Stimulated activated CD8-positive, alpha-beta memory T cell treated with anti-CD3 and anti-CD28 coated beads, Interleukin-4, amount 100 ng/mL, for 4 hours (primary cell): ENCODE measurements around the gene DOK4.
"Not testable (repeated sequence)": the region's sequence is repeated elsewhere in the genome, so short reads cannot be mapped to it uniquely, and the experiment has no call there.

Experiments
- DNase-seq, 2 donors: peaks; one replicate each; pipeline ENCODE4 v3.0.0-alpha.2; 2020; ENCODE audit warnings: low read depth in 2 of 2, low spot score in 1 of 2

Gene DOK4

DNA sequence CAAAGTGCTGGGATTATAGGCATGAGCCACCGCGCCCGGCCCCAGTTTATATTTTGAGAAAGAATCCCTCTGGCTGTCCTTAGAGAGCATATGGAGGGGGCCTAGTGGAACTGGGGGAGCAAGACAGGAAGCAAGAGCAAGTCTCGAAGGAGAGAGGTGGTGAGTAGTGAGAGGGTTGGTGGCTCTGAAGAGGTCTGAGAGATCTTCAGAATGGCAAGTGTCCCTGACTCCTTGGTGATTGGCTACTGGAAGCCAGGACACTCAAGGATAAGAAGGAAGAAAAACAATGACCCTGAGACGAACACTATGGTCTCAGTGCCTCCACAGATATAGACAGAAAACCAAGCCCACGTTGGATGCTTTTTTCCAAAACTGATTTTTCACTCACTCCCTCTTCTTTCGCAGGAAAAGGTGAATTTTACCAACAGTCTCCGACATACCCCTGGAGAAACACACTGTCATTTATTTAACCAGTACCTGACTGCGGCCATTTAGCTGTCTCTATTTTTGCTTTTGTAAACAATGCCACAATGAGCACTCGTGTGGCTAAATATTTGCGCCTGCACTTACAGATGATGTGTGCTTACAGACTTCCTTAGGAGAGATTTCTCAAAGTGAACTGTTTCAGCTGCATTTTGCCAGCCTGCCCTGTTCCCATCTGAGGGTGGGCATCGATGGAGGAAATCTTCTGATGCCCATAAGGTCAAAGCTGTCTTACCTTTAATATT, 15.9 kb upstream of the DOK4 start:
- DNase-seq: no peak

DNA sequence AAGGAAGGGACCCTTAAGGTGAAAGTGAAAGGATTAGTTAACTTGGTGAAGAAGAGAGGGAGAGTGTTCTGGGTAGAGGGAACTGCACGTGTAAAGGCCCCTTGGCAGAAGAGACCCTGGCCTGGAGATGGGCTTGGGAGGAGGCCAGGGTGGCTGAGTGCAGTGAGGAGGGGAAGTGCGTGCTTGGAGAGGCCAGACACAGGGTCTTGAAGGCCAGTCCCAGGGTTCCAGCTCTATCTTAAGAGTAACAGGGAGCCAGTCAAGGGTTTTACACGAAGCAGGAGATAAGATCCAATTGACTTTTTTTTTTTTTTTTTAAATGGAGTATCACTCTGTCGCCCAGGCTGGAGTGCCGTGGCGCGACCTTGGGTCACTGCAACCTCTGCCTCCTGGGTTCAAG, 15.2 kb upstream of the DOK4 start:
- DNase-seq: no peak

DNA sequence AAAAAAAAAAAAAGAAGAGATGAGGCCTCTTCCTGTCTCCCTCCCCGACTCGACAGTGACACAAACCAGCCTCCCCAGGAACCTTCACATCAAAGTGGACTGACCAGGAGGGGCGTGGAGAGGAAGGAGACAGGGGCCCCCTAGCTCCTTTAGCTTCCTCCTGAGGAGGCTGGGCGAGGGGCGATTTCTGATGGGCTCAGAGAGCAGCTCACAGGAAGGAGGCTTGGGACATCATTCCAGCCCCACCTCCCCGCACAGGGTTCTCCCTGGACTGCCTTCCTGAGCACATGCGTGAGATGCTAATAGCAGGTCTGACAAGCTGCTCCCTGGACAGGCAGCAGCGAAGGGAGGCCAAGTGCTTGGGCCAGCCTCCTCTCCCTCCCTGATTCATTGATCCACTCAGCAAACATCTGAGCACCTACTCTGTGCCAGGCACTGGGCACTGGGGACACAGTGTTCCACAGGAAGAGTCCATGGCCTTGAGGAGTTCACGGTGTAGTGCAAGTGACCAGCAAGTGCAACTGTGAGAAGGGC, 14.4 kb upstream of the DOK4 start:
- no peak for DNase-seq

DNA sequence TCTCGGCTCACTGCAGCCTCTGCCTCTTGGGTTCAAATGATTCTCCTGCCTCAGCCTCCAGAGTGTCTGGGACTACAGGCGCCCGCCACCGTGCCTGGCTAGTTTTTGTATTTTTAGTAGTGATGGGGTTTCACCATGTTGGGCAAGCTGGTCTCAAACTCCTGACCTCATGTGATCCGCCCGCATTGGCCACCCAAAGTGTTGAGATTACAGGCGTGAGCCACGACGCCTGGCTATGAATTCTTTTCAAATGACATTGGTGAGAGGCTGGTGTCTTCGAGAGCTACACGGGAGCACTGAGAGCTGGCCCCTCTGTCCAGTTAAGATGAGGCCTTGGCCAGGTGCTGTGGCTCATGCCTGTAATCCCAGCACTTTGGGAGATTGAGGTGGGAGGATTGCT, 13.6 kb upstream of the DOK4 start:
- not testable (repeated sequence) for DNase-seq

DNA sequence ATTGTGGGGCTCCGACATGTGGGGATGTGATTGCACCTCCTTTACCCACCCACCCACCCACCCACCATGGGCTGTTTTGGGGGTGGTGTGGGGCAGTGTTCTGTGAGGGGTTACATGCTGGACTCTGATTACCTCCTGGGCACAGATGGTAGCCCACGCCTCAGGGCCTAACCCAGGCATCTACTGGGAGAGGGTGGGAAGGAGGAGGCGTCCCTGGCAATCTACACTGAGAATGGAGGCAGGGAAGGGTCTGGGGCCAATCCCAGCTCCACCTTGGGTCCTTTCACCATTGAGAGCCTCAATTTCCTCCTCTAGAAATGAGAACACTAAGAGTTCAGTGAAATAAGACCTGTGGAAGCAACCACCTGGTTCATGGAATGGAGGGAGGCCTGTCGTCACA, 11.7 kb upstream of the DOK4 start:
- no peak for DNase-seq

DNA sequence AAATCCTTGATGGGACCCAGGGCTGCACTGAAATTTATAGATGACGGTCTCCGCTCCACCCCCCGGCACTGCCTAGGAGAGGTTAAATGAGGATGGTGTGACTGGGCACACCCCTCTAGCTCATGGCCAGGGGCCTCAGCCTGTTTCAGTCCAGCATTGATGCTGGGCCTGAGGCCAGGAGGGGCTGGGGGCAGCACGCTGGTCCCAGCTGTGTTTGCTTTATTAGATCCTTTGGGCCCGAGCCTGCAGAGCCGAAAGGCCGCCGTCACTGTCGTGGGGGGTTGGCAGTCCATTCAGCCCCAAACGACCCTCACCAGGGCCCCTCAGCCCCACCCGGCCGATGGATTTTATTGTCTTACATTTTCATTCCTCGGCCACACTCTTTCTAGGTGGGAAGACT, 10.8 kb upstream of the DOK4 start:
- DNase-seq: no peak

DNA sequence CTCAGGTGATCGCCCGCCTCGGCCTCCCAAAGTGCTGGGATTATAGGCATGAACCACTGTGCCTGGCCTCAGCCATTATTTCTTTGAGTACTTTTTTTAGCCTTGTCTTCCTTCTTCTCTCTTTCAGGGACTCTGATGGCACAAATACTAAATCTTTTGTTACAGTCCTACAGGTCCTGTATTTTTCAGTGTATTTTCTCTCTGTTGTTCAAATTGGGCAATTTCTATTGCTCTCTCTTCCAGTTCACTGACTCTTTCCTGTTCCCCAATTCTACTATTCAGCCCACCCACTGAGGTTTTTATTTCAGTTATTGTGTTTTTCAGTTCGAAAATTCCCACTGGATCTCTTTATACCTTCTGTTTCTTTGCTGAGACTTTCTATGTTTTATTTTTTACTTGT, 7.5 kb upstream of the DOK4 start:
- no peak for DNase-seq

DNA sequence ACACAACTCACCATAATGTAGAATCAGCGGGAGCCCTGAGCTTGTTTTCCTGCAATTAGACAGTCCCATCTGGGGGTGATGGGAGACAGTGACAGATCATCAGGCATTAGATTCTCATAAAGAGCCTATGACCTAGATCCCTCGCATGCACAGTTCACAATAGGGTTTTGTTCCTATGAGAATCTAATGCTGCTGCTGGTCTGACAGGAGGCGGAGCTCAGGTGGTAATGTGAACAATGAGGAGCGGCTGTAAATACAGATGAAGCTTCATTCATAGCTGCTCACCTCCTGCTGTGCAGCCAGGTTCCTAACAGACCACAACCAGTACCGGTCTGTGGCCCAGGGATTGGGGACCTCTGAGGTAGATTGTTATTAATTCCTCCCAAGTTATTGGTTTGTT, 2.9 kb upstream of the DOK4 start:
- no peak for DNase-seq

DNA sequence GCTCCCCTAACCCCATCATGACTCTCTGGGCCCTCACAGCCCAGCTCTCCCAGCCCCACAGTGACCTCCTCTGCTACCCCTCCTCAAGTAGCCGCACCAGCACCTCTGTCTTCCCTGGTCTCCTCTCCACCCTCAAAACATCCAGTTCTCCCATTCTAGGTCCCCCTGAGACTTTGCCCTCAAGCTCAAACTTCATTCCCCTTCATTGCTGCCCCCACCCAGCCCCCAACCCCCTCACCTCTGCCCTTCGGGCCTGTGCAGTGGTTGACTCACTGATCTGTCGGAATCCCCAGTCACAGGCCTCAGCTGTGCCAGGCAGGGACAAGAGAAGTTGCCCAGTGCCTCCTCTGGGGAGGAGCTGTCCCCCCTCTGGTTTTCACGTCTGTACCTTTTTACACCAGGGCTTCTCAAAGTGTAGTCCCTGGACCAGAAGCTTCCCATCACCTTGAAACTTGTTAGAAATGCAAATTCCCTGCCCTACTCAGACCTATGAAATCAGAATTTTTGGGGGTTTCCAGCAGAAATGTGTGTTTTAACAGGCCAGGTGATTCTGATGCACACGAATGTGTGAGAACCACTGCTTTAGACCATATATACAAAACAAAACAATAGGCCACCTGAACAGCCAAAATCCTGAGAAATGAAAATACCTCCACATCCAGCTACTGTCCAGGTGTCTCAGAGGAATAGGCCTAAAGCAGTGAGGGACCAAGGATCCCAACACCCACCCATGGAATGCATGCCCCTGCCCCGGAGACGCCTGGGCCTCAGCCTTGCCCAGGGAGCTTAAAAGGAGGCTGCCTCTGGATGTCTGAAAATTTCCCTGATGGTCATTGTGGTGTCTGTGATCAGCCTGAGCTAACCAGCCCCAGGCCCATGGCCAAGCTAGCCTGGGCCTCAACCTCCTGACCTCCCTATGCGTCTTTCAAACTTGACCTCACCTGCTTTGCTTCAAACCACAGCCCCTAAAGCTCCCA, 853 bp upstream of the DOK4 start:
- no peak for DNase-seq

DNA sequence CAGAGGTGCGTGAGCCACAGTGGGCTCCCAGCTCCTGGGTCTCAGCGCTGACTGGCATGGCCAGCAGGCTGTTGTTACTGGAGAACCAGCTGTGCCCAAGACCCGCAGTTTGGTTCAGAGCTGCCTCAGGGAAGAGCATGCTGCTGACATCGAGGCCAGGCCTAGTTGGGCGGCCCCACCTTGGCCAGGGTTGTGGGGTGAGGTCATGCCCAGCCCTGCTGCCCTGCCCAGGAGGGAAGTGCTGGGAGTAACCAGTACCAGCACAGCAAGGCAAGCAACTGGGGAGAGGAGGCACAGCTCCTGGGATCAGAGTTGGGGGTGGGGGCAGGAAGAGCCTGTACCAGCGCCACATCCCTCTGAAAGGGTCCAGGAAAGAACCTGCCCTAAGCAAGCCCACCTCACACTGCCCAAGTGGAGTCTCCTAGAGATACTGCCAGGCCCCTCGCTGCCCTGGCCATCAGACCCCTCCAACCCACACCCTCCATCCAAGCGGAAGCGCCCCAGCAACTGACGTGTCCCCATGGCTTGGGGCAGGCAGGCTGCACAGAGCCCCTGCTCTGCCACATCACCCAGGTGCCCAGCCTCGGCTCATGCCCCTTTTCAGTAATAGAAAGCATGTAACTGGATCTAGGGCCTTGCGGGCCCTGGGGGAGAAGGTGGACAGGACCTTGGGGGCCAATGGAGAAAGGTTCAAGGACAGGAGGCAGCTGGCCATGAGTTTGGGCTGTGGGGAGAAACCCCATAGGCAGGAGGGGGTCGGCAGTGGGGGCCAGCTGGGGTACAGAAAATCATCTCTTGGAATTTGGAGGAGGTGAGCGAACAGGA, 990 bp downstream of the DOK4 start:
- DNase-seq: no peak

DNA sequence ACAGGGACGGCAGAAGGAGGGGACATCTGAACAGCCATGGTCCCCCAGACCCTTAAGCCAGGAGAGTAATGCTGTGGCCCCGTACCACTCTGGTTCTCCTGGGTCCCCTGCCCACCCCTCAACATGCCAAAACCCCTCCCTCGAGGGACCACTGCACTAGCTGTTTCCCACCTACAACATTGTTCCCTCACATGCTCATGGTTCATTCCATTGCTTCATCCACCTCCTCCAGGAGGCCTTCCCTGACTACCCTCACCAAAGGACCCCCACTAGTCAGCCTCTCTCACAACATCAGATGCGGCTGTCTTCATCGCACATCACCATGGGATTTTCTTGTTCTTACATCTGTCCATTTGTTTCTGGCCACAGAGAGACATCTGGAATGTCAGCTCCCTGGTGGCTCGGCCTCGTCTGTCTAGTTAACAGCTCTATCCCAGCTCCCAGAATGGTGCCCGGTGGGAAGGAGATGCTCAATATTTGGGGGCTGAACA, 1.7 kb downstream of the DOK4 start:
- no peak for DNase-seq

DNA sequence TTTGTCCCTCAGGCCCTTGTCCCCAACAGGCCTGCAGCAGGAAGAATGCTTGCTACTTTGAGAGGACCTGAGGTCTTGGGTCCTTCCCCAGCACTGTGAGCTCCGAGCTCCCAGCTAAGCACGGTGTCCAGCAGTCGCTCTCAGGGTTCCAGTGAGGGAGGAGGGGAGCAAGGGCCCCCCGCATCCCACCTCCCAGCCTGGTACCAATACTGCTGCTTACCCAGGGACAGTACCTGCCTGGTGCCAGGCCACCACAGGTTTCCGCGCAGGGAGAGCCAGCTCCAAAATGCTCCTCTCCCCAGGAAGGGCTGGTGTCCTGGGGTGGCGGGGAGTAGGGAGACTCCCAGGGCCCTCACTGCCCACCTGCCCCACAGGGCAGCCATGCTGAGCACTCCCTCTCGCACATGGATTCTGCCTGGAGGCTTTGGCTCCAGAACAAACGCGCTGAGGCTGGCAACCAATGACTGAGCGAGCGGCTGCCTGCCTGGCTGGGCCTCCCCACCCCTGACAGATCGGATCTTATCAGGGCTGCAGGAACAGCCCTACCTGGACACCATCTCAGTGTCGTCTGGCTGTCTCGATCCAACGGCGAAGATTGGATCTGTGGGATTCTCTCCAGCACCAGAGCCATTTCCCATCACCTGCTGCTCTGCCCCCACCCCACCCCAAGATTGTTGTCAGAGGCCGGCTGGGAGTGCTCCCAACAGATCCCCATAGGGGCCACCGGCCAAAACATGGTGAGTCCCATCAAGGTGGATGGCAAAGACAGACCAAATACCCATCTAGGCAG, 2.4 kb downstream of the DOK4 start:
- DNase-seq: no peak

DNA sequence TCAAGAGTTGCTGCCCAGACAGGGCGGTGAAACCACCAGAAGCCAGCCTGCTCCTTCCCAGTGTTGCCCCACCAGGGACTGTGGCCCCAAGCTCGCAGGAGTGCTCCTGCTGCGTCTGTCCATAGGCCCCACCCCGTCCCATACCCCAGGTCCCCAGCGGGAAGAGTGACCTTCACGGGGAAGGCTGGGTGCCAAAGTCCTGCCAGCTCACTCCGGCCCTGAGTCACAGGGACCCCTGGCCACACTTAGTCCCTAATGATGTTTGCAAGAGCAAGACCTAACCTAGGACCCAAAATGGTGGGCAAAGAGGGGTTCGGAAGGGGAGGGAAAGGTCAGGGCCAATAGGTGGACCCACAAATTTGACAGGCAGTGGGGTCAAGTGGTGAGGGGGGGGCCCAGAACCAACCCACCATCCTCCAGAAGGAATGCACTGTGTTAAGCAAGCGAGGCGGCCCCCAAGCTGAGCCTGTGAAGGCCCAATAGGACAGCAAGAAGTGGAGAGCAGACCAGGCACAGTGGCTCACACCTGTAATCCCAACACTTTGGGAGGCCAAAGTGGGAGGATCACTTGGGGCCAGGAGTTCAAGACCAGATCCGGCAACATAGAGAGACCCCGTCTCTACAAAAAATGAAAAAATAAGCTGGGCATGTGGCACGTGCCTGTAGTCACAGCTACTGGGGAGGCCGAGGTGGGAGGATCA, 3.3 kb downstream of the DOK4 start:
- DNase-seq: no peak

DNA sequence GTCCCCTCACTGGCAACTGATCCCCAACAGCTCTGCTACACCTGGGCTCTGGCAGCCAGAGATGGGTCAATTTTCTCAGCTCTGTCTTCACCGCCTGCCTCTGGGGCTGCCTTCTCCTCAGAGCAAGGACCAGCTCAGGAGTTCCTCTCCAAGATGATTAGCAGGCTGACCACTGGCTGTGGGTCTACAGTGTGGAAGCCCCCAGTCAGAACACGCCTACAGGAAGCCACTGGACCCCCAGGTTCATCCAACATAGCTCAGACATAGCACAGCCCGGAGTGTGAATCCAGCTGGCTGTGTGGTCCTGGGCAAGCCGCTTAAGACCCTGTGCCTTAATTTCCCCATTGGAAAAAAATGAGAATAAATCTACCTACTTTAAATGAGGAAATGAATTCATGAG, 4.9 kb downstream of the DOK4 start:
- DNase-seq: no peak

DNA sequence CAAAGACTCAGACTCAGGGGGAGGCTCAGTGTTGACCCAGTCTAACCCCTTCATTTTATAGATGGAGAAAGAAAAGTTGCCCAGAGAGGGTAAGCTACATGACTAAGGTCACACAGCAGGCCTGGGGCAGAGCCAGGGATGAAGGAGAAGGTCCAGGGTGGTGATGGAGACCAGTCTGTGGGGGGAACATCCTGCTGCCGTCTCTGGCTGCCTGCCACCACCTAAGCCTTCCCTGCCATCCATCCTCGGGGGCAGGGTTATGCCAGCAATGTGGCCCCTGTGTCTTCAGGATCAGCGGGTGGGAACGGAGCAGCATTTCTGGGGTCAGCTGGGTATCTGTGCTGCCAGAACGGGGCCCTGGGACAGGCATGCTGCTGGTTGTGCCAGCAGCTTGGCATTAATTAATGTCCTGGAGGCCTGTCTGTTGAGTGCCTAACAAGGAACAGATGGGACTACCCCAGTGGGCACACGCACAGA, 5.5 kb downstream of the DOK4 start:
- DNase-seq: no peak

DNA sequence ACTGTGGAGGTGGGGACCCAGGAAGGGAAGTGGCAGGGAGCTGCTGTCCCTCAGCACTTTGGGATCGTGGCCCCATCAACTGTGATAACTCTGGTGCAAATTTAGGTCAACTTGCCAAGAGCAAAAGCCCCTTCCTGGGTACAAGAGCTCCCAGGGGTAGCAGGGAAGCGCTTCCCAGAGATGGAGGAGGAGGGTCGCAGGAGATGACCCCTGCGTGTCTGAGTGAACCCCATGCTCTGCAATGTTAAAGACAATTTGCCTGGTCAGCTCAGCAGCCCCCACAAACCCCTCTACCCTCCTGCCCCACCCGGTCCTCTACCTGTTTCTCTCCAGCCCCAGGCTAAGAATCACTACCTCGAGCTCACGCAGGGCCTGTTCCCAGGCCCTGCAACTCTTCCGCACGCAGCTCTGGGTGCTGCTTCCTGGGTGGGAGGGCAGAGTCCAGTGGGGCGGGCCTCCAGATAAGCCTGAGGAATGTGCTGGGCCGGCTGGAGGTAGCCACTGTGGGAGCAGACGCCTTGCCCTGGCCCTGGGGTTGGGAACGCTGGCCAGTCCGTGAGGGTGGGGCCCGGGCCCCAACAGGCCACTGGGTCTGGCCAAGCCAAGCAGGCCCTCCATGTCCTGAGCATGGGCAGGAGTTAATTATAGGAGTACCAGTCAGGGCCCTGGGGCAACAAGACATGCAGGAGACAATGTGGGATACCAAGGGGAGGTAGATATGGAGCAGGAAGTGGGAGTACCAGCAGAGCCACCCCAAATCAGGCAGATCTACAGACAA, 6.1 kb downstream of the DOK4 start:
- DNase-seq: no peak

DNA sequence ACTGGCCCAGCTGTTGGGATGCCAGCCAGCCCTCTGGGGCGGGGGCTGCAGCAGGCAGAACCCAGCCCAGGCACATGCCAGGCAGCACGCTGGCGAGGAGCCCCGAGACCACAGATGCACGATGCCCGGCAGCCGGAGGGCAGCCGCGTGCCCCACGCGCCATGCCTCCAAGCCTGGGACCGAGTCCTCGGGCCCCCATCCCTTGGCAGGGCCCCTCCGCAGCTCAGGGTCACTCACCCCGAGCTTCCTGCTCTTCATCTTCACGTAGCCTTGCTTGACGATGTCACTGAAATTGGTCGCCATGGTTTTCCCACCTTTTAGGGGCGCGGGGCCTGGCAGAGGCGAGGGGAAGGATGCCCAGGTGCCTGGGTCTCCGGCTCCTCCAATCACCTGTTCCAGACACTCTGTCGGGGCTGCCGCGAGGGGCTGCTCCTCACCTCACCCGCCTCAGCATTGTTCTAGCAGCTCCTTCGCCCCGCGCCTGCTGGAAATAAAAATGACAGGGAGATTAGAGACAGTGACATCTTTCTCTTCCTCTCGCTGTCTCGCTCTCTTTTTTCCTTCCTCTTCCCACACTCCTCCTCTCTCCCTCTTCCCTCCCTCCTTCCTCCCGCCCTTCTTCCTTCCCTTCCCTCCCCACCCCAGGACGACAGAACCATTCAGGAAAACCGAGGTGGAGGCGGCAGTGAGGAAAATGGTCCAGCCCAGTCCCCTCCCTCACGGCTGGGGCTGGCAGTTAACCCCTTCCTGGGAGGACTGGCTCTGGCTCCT, 6.9 kb downstream of the DOK4 start:
- DNase-seq: no peak
